NCI-H748 (cell line): ENCODE results near the gene IL34.
"Not testable (repeated sequence)": the region's sequence is repeated elsewhere in the genome, so short reads cannot be mapped to it uniquely, and the experiment has no call there.

Experiments used
- DNase-seq: peaks from one replicate; lab custom pipeline; 2025; ENCODE audit not compliant: unreplicated experiment; lab: John Stamatoyannopoulos, UW

Gene IL34

GRCh38 chr16:70630960-70631745 lies 15.2 kb upstream of the IL34 start:
- no peak for DNase-seq

GRCh38 chr16:70632273-70632672 lies 14.1 kb upstream of the IL34 start:
- no peak for DNase-seq

GRCh38 chr16:70633617-70634016 lies 12.7 kb upstream of the IL34 start:
- not testable (repeated sequence) for DNase-seq

GRCh38 chr16:70634861-70635260 lies 11.5 kb upstream of the IL34 start:
- DNase-seq = no peak

GRCh38 chr16:70635336-70636016 lies 10.9 kb upstream of the IL34 start:
- no peak for DNase-seq

- DNase-seq = no peak
Measured at GRCh38 chr16:70638814-70639792, 7.3 kb upstream of the IL34 start.

- DNase-seq = no peak
Measured at GRCh38 chr16:70642633-70643032, 3.7 kb upstream of the IL34 start.

- not testable (repeated sequence) for DNase-seq
Measured at GRCh38 chr16:70643264-70643663, 3.1 kb upstream of the IL34 start.

- DNase-seq = peak; percentile 3
Measured at GRCh38 chr16:70644763-70645597, 1.4 kb upstream of the IL34 start.

GRCh38 chr16:70647441-70648359 lies 1.3 kb downstream of the IL34 start:
- DNase-seq = no peak

- DNase-seq = no peak
Measured at GRCh38 chr16:70648606-70649005, 2.2 kb downstream of the IL34 start.

GRCh38 chr16:70649300-70649699 lies 2.9 kb downstream of the IL34 start:
- DNase-seq = no peak

- no peak for DNase-seq
Measured at GRCh38 chr16:70650216-70650615, 3.9 kb downstream of the IL34 start.

GRCh38 chr16:70651524-70651923 lies 5.2 kb downstream of the IL34 start:
- no peak for DNase-seq

GRCh38 chr16:70652322-70652721 lies 6.0 kb downstream of the IL34 start:
- DNase-seq = no peak

- no peak for DNase-seq
Measured at GRCh38 chr16:70653406-70653805, 7.0 kb downstream of the IL34 start.

GRCh38 chr16:70653809-70654771 lies 7.7 kb downstream of the IL34 start:
- peak; percentile 47 for DNase-seq

GRCh38 chr16:70656065-70656711 lies 9.8 kb downstream of the IL34 start:
- no peak for DNase-seq
